ENCODE data around the gene TFDP1. TPM values are rescaled to one million over a fixed set of nuclear protein-coding genes. Genes with fewer than 3 reads are reported as not detected.

Gene TFDP1
- total and polyA plus RNA-seq, 10 donors: 21.7 to 91.7 (median 51.7) TPM

- Histone ChIP-seq H3K27me3 (replicated peaks in 1 of 7) (peaks cover 0 to 6% (median 0%) of the 10 kb centered on the region in 7 donors), H3K27ac (no peak within 1 kb of the TSS), H3K4me3 (no peak within 1 kb of the TSS), H3K9me3 (peaks cover 0 to 5% (median 2%) of the 10 kb centered on the region in 8 donors), H3K4me1 (no peaks in the 10 kb centered on the region), H3K36me3 (no peaks in the 10 kb centered on the region)
- peak; percentile 72 for DNase-seq
- intact Hi-C loops (cut with DNase I; ENCODE audit: low total_unique reads): no loop called here
- no peak for TF ChIP-seq CTCF (IDR thresholded peaks at IDR 0.05 in 8 of 11, conservative IDR thresholded peaks at IDR 0.05 in 3 of 11)
- no peak for TF ChIP-seq POLR2A (IDR thresholded peaks at IDR 0.05)
- TF ChIP-seq POLR2AphosphoS5 (IDR thresholded peaks at IDR 0.05): no peak
- WGBS, 5 donors: 81 to 85% (median 81%) methylated on average over 12 to 32 of the region's 32 CpGs
Observed at GRCh38 chr13:113666951-113667701, 82.6 kb downstream of the TFDP1 start, which contains the start of gene GRK1. TSS of gene GRK1 (plus strand) at chr13:113667219. CDS start at chr13:113667387, 168 bp downstream.

- intact Hi-C loops (cut with DNase I; ENCODE audit: low total_unique reads): no loop called here
- no peaks in the 10 kb centered on the region for H3K36me3 ChIP-seq
- TF ChIP-seq POLR2AphosphoS5 (IDR thresholded peaks at IDR 0.05) (no peak), POLR2A (IDR thresholded peaks at IDR 0.05) (no peak), CTCF (IDR thresholded peaks at IDR 0.05 in 8 of 11, conservative IDR thresholded peaks at IDR 0.05 in 3 of 11) (no peak)
- no peak overlapping the region for H3K27ac ChIP-seq
- 84 to 93% (median 89%) methylated on average over 27 to 29 of the region's 29 CpGs for WGBS, 5 donors
- peaks cover 0 to 6% (median 0%) of the 10 kb centered on the region in 7 donors for H3K27me3 ChIP-seq (replicated peaks in 1 of 7)
- H3K4me1 ChIP-seq: no peaks in the 10 kb centered on the region
- H3K9me3 ChIP-seq: no peaks in the 10 kb centered on the region
- peak; percentile 59 for DNase-seq
- no peak overlapping the region for H3K4me3 ChIP-seq
Observed at GRCh38 chr13:113667771-113668490, 83.4 kb downstream of the TFDP1 start.

DNA sequence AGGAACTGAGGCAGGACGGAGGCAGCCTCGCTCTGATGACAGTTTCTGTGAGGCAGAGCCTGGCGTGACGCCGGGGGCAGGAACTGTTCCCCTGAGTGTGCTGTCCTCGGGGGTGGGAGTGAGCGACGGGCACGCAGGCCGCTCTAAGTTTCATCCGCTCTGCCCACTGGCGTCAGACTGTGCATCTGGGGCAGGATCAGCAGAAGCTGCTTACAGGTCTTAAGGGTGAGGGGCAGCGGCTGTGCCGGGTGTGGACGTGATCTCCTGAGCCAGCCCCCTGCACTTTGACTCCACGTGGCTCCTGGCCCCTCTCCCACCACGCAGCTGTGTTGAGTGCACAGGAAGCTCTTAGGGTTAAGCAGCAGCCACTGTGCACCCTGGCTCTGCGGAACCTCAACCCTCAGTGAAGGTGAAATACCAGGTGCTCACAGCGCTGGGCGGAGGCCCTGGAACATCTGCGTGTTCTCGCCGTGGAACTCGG lies 84.0 kb downstream of the TFDP1 start:
- Histone ChIP-seq H3K4me3 (no peak overlapping the region), H3K9me3 (no peaks in the 10 kb centered on the region), H3K27ac (no peak overlapping the region), H3K4me1 (no peaks in the 10 kb centered on the region), H3K27me3 (replicated peaks in 1 of 7) (peaks cover 0 to 6% (median 0%) of the 10 kb centered on the region in 7 donors), H3K36me3 (no peaks in the 10 kb centered on the region)
- WGBS, 5 donors: 55 to 76% (median 69%) methylated on average over 19 to 24 of the region's 24 CpGs
- TF ChIP-seq POLR2A (IDR thresholded peaks at IDR 0.05): no peak
- no peak for TF ChIP-seq POLR2AphosphoS5 (IDR thresholded peaks at IDR 0.05)
- TF ChIP-seq CTCF (IDR thresholded peaks at IDR 0.05 in 8 of 11, conservative IDR thresholded peaks at IDR 0.05 in 3 of 11): no peak
- intact Hi-C loops (cut with DNase I; ENCODE audit: low total_unique reads): no loop called here
- DNase-seq: peak; percentile 58

All from spleen (tissue), 11 donors.